HUES48 (cell line): ENCODE data around the gene ANK3.

ENCODE experiments used
- H3K27ac ChIP-seq: one replicate; pipeline ENCODE4 v1.7.0; 2013; ENCODE audit warnings: low read depth, low read length, inconsistent platforms
- H3K27me3 ChIP-seq: 2 replicates; pipeline ENCODE4 v1.6.1; 2013; ENCODE audit warnings: mild to moderate bottlenecking, low read length; ENCODE audit not compliant: control insufficient read depth, insufficient read depth
- H3K36me3 ChIP-seq: 2 replicates; pipeline ENCODE4 v1.6.1; 2013; ENCODE audit warnings: low read length; ENCODE audit not compliant: control insufficient read depth, insufficient read depth
- H3K4me1 ChIP-seq: 2 replicates; pipeline ENCODE4 v1.6.1; 2013; ENCODE audit warnings: mild to moderate bottlenecking, low read length; ENCODE audit not compliant: control insufficient read depth, insufficient read depth
- H3K4me3 ChIP-seq: 2 replicates; pipeline ENCODE4 v1.5.1; 2013; ENCODE audit warnings: mild to moderate bottlenecking, low read depth, low read length
- H3K9ac ChIP-seq: 2 replicates; pipeline ENCODE4 v1.6.1; 2013; ENCODE audit warnings: mild to moderate bottlenecking, low read depth, low read length, moderate library complexity
- H3K9me3 ChIP-seq: 2 replicates; pipeline ENCODE4 v1.6.1; 2013; ENCODE audit warnings: low read length; ENCODE audit not compliant: control insufficient read depth, insufficient read depth

ANK3 gene

GRCh38 chr10:60280475-60280874 is 109.2 kb downstream of the ANK3 start:
- Histone ChIP-seq H3K4me1 (peaks cover 26% of the 10 kb centered on the region), H3K27me3 (no peaks in the 10 kb centered on the region), H3K4me3 (no peak overlapping the region), H3K27ac (no peak overlapping the region), H3K9ac (no peak overlapping the region), H3K9me3 (no peaks in the 10 kb centered on the region), H3K36me3 (no peaks in the 10 kb centered on the region)

- H3K9ac ChIP-seq: no peak overlapping the region
Observed at GRCh38 chr10:60277656-60278055, 112.0 kb downstream of the ANK3 start.

GRCh38 chr10:60276232-60276631 is 113.4 kb downstream of the ANK3 start:
- no peak overlapping the region for H3K9ac ChIP-seq
- no peaks in the 10 kb centered on the region for H3K27me3 ChIP-seq
- H3K9me3 ChIP-seq: no peaks in the 10 kb centered on the region
- H3K36me3 ChIP-seq: no peaks in the 10 kb centered on the region
- peaks cover 10% of the 10 kb centered on the region for H3K4me1 ChIP-seq
- H3K27ac ChIP-seq: no peak overlapping the region
- no peak overlapping the region for H3K4me3 ChIP-seq

More at GRCh38 chr10:60277656-60278055, 112.0 kb downstream of the ANK3 start:
- Histone ChIP-seq H3K36me3 (no peaks in the 10 kb centered on the region), H3K4me3 (no peak overlapping the region), H3K27me3 (no peaks in the 10 kb centered on the region), H3K4me1 (peaks cover 23% of the 10 kb centered on the region), H3K27ac (no peak overlapping the region), H3K9me3 (no peaks in the 10 kb centered on the region)

GRCh38 chr10:60271319-60272040 is 118.2 kb downstream of the ANK3 start:
- no peak overlapping the region for H3K4me3 ChIP-seq

GRCh38 chr10:60270426-60270825 is 119.2 kb downstream of the ANK3 start:
- H3K27me3 ChIP-seq: no peaks in the 10 kb centered on the region
- no peaks in the 10 kb centered on the region for H3K9me3 ChIP-seq
- H3K36me3 ChIP-seq: no peaks in the 10 kb centered on the region
- H3K4me3 ChIP-seq: no peak overlapping the region
- no peak overlapping the region for H3K27ac ChIP-seq
- no peak overlapping the region for H3K9ac ChIP-seq
- H3K4me1 ChIP-seq: no peaks in the 10 kb centered on the region

More at GRCh38 chr10:60271319-60272040, 118.2 kb downstream of the ANK3 start:
- Histone ChIP-seq H3K9me3 (no peaks in the 10 kb centered on the region), H3K9ac (no peak overlapping the region), H3K27ac (no peak overlapping the region), H3K27me3 (no peaks in the 10 kb centered on the region), H3K36me3 (no peaks in the 10 kb centered on the region), H3K4me1 (no peaks in the 10 kb centered on the region)

GRCh38 chr10:60267802-60268201 is 121.9 kb downstream of the ANK3 start:
- H3K4me1 ChIP-seq: no peaks in the 10 kb centered on the region

GRCh38 chr10:60266513-60266912 is 123.2 kb downstream of the ANK3 start:
- no peaks in the 10 kb centered on the region for H3K9me3 ChIP-seq
- no peak overlapping the region for H3K9ac ChIP-seq
- no peaks in the 10 kb centered on the region for H3K36me3 ChIP-seq
- no peak overlapping the region for H3K4me3 ChIP-seq
- H3K27ac ChIP-seq: no peak overlapping the region
- no peaks in the 10 kb centered on the region for H3K27me3 ChIP-seq
- H3K4me1 ChIP-seq: no peaks in the 10 kb centered on the region

More at GRCh38 chr10:60267802-60268201, 121.9 kb downstream of the ANK3 start:
- Histone ChIP-seq H3K27me3 (no peaks in the 10 kb centered on the region), H3K27ac (no peak overlapping the region), H3K4me3 (no peak overlapping the region), H3K9me3 (no peaks in the 10 kb centered on the region), H3K36me3 (no peaks in the 10 kb centered on the region), H3K9ac (no peak overlapping the region)

GRCh38 chr10:60262647-60263126 is 127.0 kb downstream of the ANK3 start:
- H3K27me3 ChIP-seq: no peaks in the 10 kb centered on the region
- peaks cover 18% of the 10 kb centered on the region for H3K4me1 ChIP-seq
- no peak overlapping the region for H3K4me3 ChIP-seq
- no peak overlapping the region for H3K27ac ChIP-seq
- no peak overlapping the region for H3K9ac ChIP-seq
- H3K36me3 ChIP-seq: no peaks in the 10 kb centered on the region
- no peaks in the 10 kb centered on the region for H3K9me3 ChIP-seq

GRCh38 chr10:60260321-60260720 is 129.4 kb downstream of the ANK3 start:
- H3K4me3 ChIP-seq: no peak overlapping the region
- no peaks in the 10 kb centered on the region for H3K36me3 ChIP-seq
- H3K9ac ChIP-seq: no peak overlapping the region
- H3K4me1 ChIP-seq: peaks cover 23% of the 10 kb centered on the region
- no peaks in the 10 kb centered on the region for H3K27me3 ChIP-seq
- no peak overlapping the region for H3K27ac ChIP-seq
- no peaks in the 10 kb centered on the region for H3K9me3 ChIP-seq

- H3K9me3 ChIP-seq: no peaks in the 10 kb centered on the region
- H3K27me3 ChIP-seq: no peaks in the 10 kb centered on the region
- H3K4me1 ChIP-seq: peaks cover 23% of the 10 kb centered on the region
- H3K36me3 ChIP-seq: no peaks in the 10 kb centered on the region
- H3K27ac ChIP-seq: peak overlapping the region; percentile 38
- no peak overlapping the region for H3K9ac ChIP-seq
- no peak overlapping the region for H3K4me3 ChIP-seq
Observed at GRCh38 chr10:60258429-60258797, 131.3 kb downstream of the ANK3 start.

GRCh38 chr10:60257767-60258428 is 131.8 kb downstream of the ANK3 start:
- peaks cover 23% of the 10 kb centered on the region for H3K4me1 ChIP-seq
- H3K4me3 ChIP-seq: no peak overlapping the region
- no peaks in the 10 kb centered on the region for H3K9me3 ChIP-seq
- H3K27me3 ChIP-seq: no peaks in the 10 kb centered on the region
- no peaks in the 10 kb centered on the region for H3K36me3 ChIP-seq
- peak overlapping the region; percentile 38 for H3K27ac ChIP-seq
- no peak overlapping the region for H3K9ac ChIP-seq
